Uterus (tissue), 4 donors: ENCODE data around the gene FAAP20. TPM values are rescaled to one million over a fixed set of nuclear protein-coding genes. Genes with fewer than 3 reads are reported as not detected.

Source experiments
- DNase-seq, 2 donors: peaks; one replicate each; pipeline ENCODE4 v3.0.0-alpha.2; 2019 to 2020
- H3K27ac ChIP-seq, 2 donors: fragments of 200-600 bp; sonication (generic); 1 replicate in 1 of 2; 2 replicates in 1 of 2; pipeline ENCODE4 v1.5.1; 2016 to 2018
- H3K27me3 ChIP-seq, 2 donors: fragments of 200-600 bp; sonication (generic); one replicate each; pipeline ENCODE4 v1.5.1; 2018 to 2019; ENCODE audit warnings: control low read depth in 1 of 2
- H3K36me3 ChIP-seq, 2 donors: fragments of 200-600 bp; sonication (generic); one replicate each; pipeline ENCODE4 v1.5.1; 2019; ENCODE audit warnings: control low read depth in 1 of 2
- H3K4me1 ChIP-seq, 2 donors: fragments of 200-600 bp; sonication (generic); one replicate each; pipeline ENCODE4 v1.5.1; 2018 to 2019; ENCODE audit warnings: control low read depth in 1 of 2
- H3K4me3 ChIP-seq, 2 donors: fragments of 200-600 bp; sonication (generic); 1 replicate in 1 of 2; 2 replicates in 1 of 2; pipeline ENCODE4 v1.5.1; 2018 to 2019; ENCODE audit warnings: mild to moderate bottlenecking in 1 of 2
- H3K9me3 ChIP-seq, 2 donors: fragments of 200-600 bp; sonication (generic); one replicate each; pipeline ENCODE4 v1.5.1; 2019; ENCODE audit warnings: control low read depth in 1 of 2
- POLR2A ChIP-seq, 2 donors: fragments of 450-650 bp; IDR thresholded peaks; one replicate each; pipeline ENCODE4 v1.6.1; 2016; ENCODE audit warnings: antibody characterized with exemption in 2 of 2, mild to moderate bottlenecking in 1 of 2, moderate library complexity in 1 of 2
- intact Hi-C: fragments of 100-400 bp; cut with DNase I; formaldehyde crosslinking; loops from one replicate; pipeline ENCODE4 v1.15.1; 2023; ENCODE audit warnings: low total_unique reads
- total RNA-seq, 4 donors: library from RNA; depleted of rRNA in 3 of 4; stranded (reverse); fragments of >200 nt in 3 of 4; gene quantifications; one replicate each; pipeline versions ENCODE4 v1.1.0 to v1.2.4, GENCODE V29; 2014 to 2023
- TF ChIP-seq, protein P1 (sequence below), 4 experiments: fragments of 200-600 bp in 2 of 4; fragments of 450-650 bp in 2 of 4; sonication (generic) in 2 of 4; IDR thresholded peaks; one replicate each; pipeline ENCODE4 v1.5.1; 2016 to 2019; ENCODE audit warnings: antibody characterized with exemption in 4 of 4, mild to moderate bottlenecking in 2 of 4, moderate library complexity in 1 of 4
- donor health status: DM: yes; HTN: yes; CAD: no.

The FAAP20 gene
- total RNA-seq, 4 donors from 2014 or later: 1.5 to 68.5 (median 15.4) TPM

DNA sequence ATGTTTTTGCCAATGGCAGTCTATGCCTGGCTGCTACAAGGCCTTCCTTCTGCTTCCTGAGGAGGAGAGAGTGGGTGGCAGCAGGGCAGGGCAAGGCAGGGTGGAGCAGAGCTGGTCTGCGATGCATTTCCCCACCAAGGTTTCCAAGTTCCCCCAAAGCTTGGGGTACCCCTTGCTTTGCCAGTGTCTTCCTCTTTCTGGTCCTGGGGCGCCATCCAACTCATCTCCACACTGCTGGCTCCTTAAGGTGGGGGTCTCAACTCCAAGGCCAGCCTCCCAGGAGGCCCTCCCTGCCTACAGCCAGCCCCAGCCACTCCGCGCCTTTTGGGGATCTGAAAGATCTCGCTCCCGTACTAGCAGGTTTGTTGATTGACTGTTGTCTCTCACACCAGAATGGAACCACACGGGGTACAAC is 29.6 kb upstream of the FAAP20 start:
- Histone ChIP-seq H3K27me3 (no peaks in the 10 kb centered on the region), H3K4me1 (no peaks in the 10 kb centered on the region), H3K4me3 (no peak overlapping the region), H3K36me3 (no peaks in the 10 kb centered on the region), H3K27ac (no peak overlapping the region), H3K9me3 (no peaks in the 10 kb centered on the region)
- TF ChIP-seq, protein P1, sequence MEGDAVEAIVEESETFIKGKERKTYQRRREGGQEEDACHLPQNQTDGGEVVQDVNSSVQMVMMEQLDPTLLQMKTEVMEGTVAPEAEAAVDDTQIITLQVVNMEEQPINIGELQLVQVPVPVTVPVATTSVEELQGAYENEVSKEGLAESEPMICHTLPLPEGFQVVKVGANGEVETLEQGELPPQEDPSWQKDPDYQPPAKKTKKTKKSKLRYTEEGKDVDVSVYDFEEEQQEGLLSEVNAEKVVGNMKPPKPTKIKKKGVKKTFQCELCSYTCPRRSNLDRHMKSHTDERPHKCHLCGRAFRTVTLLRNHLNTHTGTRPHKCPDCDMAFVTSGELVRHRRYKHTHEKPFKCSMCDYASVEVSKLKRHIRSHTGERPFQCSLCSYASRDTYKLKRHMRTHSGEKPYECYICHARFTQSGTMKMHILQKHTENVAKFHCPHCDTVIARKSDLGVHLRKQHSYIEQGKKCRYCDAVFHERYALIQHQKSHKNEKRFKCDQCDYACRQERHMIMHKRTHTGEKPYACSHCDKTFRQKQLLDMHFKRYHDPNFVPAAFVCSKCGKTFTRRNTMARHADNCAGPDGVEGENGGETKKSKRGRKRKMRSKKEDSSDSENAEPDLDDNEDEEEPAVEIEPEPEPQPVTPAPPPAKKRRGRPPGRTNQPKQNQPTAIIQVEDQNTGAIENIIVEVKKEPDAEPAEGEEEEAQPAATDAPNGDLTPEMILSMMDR (IDR thresholded peaks at IDR 0.05): no peak
- TF ChIP-seq POLR2A (IDR thresholded peaks at IDR 0.05): no peak
- intact Hi-C loops: no loop called here
- DNase-seq: no peak

- Histone ChIP-seq H3K27me3 (no peaks in the 10 kb centered on the region), H3K27ac (no peak overlapping the region), H3K4me1 (no peaks in the 10 kb centered on the region), H3K4me3 (no peak overlapping the region), H3K9me3 (no peaks in the 10 kb centered on the region), H3K36me3 (no peaks in the 10 kb centered on the region)
- intact Hi-C loops: no loop called here
- no peak for DNase-seq
- TF ChIP-seq, protein P1 (IDR thresholded peaks at IDR 0.05): no peak
Measured at GRCh38 chr1:2221271-2221670, 26.7 kb upstream of the FAAP20 start.

DNA sequence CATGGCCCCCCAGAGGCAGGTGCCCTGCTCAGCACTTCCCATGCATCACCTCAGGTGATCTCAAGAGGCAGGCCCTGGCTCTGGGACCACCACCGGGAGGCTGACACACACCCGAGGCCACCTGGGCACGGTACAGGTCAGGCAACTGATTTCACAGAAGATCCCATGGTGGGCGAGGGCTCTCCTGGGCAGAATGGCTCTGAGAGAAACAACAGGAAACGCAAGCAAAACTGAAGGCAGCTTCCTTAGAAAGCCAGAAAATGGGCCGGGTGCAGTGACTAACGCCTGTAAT is 22.1 kb upstream of the FAAP20 start:
- Histone ChIP-seq H3K36me3 (no peaks in the 10 kb centered on the region), H3K4me1 (peaks cover 9 to 24% of the 10 kb centered on the region in 2 donors), H3K27me3 (no peaks in the 10 kb centered on the region), H3K4me3 (no peak overlapping the region), H3K9me3 (no peaks in the 10 kb centered on the region), H3K27ac (no peak overlapping the region)
- no peak for TF ChIP-seq POLR2A (IDR thresholded peaks at IDR 0.05)
- TF ChIP-seq, protein P1 (IDR thresholded peaks at IDR 0.05): no peak
- DNase-seq: peak in 1 of 2 donors; percentile 16
- intact Hi-C loops: no loop called here

DNA sequence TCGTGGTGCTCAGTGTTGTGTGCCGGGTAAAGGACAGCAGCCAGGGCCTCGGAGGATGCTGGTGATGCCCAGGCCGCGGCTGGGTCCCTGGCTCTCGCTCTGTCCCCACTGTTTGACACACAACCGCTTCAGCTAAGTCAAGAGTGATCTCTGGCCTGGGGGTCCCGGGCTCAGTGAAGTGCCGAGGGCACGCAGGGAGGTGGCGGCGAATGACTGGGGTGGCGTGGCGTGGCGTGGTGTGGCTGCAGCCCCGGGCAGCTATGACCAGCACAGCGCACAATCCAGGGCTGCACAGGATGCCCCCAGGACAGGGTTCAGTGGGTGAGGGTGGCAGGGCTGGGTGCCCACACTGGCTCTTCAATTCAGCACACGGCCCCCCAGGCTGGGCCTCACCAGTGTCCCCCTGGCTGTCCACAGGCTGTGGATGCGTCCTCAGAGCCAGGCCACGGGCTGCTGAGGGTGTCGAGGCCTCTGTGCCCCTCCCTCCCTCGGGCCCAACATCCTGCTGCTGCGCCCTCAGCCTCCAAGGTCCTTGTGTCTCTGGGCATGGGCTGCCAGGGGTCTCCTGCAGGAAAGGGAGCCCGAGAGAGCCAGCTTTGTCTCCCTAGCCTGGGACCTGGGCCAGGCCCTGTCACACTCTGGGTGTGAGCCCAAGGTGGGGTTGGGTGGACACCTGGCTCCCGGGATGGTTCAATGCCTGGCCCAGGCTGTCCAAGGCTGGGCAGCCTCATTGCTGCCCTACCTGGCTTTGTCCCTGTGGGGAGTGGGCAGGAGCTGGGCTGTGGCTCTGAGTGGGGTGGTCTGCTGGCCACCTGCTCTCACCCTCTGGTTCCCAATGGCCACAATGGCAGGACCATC is 21.6 kb upstream of the FAAP20 start:
- TF ChIP-seq, protein P1 (IDR thresholded peaks at IDR 0.05): no peak
- no peak for TF ChIP-seq POLR2A (IDR thresholded peaks at IDR 0.05)
- Histone ChIP-seq H3K27ac (no peak overlapping the region), H3K9me3 (no peaks in the 10 kb centered on the region), H3K4me1 (peaks cover 9 to 24% of the 10 kb centered on the region in 2 donors), H3K36me3 (no peaks in the 10 kb centered on the region), H3K4me3 (no peak overlapping the region), H3K27me3 (no peaks in the 10 kb centered on the region)
- intact Hi-C loops: no loop called here
- peak; percentile 22 to 26 for DNase-seq

- Histone ChIP-seq H3K27me3 (no peaks in the 10 kb centered on the region), H3K4me3 (no peak overlapping the region), H3K9me3 (no peaks in the 10 kb centered on the region), H3K27ac (peak overlapping the region; percentile 96 to 99), H3K4me1 (peaks cover 9 to 26% of the 10 kb centered on the region in 2 donors), H3K36me3 (no peaks in the 10 kb centered on the region)
- intact Hi-C loops: no loop called here
- no peak for TF ChIP-seq POLR2A (IDR thresholded peaks at IDR 0.05)
- TF ChIP-seq, protein P1 (IDR thresholded peaks at IDR 0.05): no peak
- DNase-seq: peak in 1 of 2 donors; percentile 30
Measured at GRCh38 chr1:2215329-2215728, 20.8 kb upstream of the FAAP20 start.
